ENCODE measurements around the gene ZNF714. TPM values are rescaled to one million over a fixed set of nuclear protein-coding genes. Genes with fewer than 3 reads are reported as not detected.
A peak's percentile ranks its signal among the peaks of the same experiment; 100 is the strongest.
"Not testable (repeated sequence)": the region's sequence is repeated elsewhere in the genome, so short reads cannot be mapped to it uniquely, and the experiment has no call there.

Gene ZNF714
- total RNA-seq, 2 donors from 2014 or later, result 19.5 to 27.7 TPM

DNA sequence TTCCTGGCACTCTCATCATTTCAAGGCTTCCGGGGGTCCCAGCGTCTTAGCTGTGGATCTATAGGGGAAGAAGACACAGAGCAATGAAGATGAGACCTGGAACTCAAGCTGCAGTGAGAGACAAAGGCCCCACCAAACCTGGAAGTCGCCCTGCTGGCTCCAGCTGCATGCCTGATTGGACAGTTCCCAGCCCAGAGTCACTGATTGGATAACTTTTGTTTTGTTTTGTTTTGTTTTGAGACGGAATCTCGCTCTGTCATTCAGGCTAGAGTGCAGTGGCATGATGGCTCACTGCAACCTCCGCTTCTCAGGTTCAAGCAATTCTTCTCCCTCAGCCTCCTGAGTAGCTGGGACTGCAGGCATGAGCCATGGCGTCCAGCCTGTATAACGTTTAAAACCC is 53.4 kb downstream of the ZNF714 start:
- WGBS, result 83% methylated on average over 8 of the region's 8 CpGs
- H3K4me3 ChIP-seq, result no peak overlapping the region
- H3K9me3 ChIP-seq, result no peaks in the 10 kb centered on the region
- H3K4me1 ChIP-seq (replicated peaks), result no peaks in the 10 kb centered on the region
- H3K36me3 ChIP-seq, result no peaks in the 10 kb centered on the region
- intact Hi-C loops (cut with DNase I), result no loop called here
- DNase-seq (ENCODE audit: low spot score), result no peak
- H3K27ac ChIP-seq, result no peak overlapping the region
- TF ChIP-seq POLR2A (IDR thresholded peaks at IDR 0.05) (no peak), CTCF (IDR thresholded peaks at IDR 0.05) (no peak), POLR2AphosphoS5 (IDR thresholded peaks at IDR 0.05) (no peak)
- no peaks in the 10 kb centered on the region for H3K27me3 ChIP-seq (replicated peaks; ENCODE audit: insufficient read depth)

- no peaks in the 10 kb centered on the region for H3K9me3 ChIP-seq
- no peak for TF ChIP-seq POLR2A (IDR thresholded peaks at IDR 0.05)
- TF ChIP-seq CTCF (IDR thresholded peaks at IDR 0.05), result no peak
- no peak for TF ChIP-seq POLR2AphosphoS5 (IDR thresholded peaks at IDR 0.05)
Observed at GRCh38 chr19:21138130-21138529, 56.1 kb downstream of the ZNF714 start.

DNA sequence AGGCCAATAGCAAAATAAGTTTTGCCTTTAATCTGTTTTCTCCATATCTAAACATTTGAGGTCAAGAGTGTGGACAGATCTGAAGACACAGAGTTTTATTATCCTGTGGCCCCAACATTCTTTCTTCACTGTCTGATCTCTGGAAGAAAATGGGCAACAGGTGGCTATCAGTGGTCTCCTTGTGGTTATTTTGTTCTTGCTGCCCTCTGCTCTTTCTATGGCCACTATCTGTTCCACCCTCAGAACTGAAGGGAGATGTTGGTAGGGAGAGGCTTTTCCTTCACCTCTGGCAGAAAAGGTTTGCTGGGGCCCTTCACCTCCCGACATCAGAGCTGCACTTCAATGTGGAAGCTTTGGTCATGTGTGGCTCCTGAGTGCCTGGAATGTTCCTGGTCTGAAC is 59.0 kb downstream of the ZNF714 start:
- H3K4me3 ChIP-seq; H3K4me1 ChIP-seq (replicated peaks); intact Hi-C loops (cut with DNase I); H3K27ac ChIP-seq; H3K27me3 ChIP-seq (replicated peaks; ENCODE audit: insufficient read depth); H3K36me3 ChIP-seq; DNase-seq (ENCODE audit: low spot score); H3K9me3 ChIP-seq: not testable (repeated sequence)
- WGBS, result 96% methylated on average over 1 of the region's 1 CpG

More at GRCh38 chr19:21138130-21138529, 56.1 kb downstream of the ZNF714 start:
- H3K4me3 ChIP-seq, result no peak overlapping the region
- H3K36me3 ChIP-seq, result no peaks in the 10 kb centered on the region
- no peak overlapping the region for H3K27ac ChIP-seq
- no peak for DNase-seq (ENCODE audit: low spot score)
- intact Hi-C loops (cut with DNase I), result no loop called here
- H3K27me3 ChIP-seq (replicated peaks; ENCODE audit: insufficient read depth), result no peaks in the 10 kb centered on the region
- no peaks in the 10 kb centered on the region for H3K4me1 ChIP-seq (replicated peaks)

DNA sequence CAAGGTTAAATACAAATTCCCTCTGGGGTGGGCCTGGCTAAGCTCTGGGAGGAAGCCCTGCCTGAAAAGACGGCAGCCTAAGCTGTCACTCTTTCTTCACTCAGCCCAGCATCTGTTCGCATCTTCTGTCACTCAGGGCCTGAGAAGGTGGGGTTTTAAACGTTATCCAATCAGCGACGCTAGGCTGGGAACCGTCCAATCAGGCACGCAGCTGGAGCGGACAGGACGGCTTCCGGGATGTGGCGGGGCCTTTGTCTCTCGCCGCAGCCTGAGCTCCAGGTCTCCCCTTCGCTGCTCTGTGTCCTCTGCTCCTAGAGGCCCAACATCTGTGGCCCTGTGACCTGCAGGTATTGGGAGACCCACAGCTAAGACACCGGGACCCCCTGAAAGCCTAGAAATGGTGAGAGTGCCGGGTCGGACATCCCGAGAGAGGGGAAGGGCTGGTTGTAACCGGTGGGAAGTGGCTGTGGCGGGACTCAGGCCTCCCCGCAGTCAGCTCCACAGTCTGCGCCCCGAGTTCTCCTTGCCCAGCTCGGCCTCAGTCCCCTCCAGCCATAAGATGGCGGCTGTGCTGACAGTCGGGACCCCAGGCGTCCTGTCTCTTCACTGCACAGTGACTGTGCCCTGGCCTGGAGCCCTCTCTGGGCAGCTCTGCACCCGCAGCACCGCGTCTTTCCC is 59.9 kb downstream of the ZNF714 start, which contains the start of gene ZNF431:
Gene ZNF431, plus strand, starts transcription at position 254 of the 678 bp plus-strand sequence. Its CDS starts 144 bp downstream, at position 398.
- H3K27ac ChIP-seq, result peak within 1 kb of the TSS; percentile 68 to 75
- no peaks in the 10 kb centered on the region for H3K36me3 ChIP-seq
- H3K4me1 ChIP-seq (replicated peaks), result no peaks in the 10 kb centered on the region
- under 1% methylated on average over 30 of the region's 30 CpGs for WGBS
- no peaks in the 10 kb centered on the region for H3K9me3 ChIP-seq
- TF ChIP-seq CTCF (IDR thresholded peaks at IDR 0.05) (no peak), POLR2A (IDR thresholded peaks at IDR 0.05) (peak; percentile 82), POLR2AphosphoS5 (IDR thresholded peaks at IDR 0.05) (peak; percentile 86)
- H3K4me3 ChIP-seq, result peak within 1 kb of the TSS; percentile 55 to 63
- intact Hi-C loops (cut with DNase I), result no loop called here
- no peaks in the 10 kb centered on the region for H3K27me3 ChIP-seq (replicated peaks; ENCODE audit: insufficient read depth)
- DNase-seq (ENCODE audit: low spot score), result peak; percentile 94

DNA sequence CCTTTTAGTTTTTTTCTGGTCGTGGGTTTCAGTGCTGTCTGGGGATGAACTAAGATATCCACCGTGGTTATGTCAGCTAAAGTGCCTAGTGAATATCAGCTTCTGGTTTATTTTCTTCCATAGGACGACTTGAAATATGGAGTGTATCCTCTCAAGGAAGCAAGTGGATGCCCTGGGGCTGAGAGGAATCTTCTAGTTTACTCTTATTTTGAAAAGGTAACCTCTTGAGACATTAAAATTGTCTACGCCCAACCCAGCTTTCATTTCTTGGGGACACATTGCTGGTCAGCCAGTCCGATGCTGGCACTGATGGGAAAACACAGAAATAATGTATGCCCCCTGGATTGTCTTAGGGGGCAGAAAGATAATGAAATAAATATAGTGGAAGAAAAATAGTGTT is 61.4 kb downstream of the ZNF714 start:
- TF ChIP-seq POLR2A (IDR thresholded peaks at IDR 0.05) (no peak), POLR2AphosphoS5 (IDR thresholded peaks at IDR 0.05) (no peak), CTCF (IDR thresholded peaks at IDR 0.05) (no peak)
- 87% methylated on average over 5 of the region's 5 CpGs for WGBS
- intact Hi-C loops (cut with DNase I), result no loop called here
- no peaks in the 10 kb centered on the region for H3K27me3 ChIP-seq (replicated peaks; ENCODE audit: insufficient read depth)
- H3K9me3 ChIP-seq, result no peaks in the 10 kb centered on the region
- no peak for DNase-seq (ENCODE audit: low spot score)
- H3K27ac ChIP-seq, result no peak overlapping the region
- no peak overlapping the region for H3K4me3 ChIP-seq
- H3K36me3 ChIP-seq, result no peaks in the 10 kb centered on the region
- no peaks in the 10 kb centered on the region for H3K4me1 ChIP-seq (replicated peaks)

All from prostate gland (tissue), 2 donors.